Bone marrow (tissue), 2 donors: Measurements from ENCODE around the gene RGS17.

Source experiments
- DNase-seq, 2 donors: peaks; one replicate each; lab custom pipeline; 2025; lab: John Stamatoyannopoulos, UW

RGS17 gene

DNA sequence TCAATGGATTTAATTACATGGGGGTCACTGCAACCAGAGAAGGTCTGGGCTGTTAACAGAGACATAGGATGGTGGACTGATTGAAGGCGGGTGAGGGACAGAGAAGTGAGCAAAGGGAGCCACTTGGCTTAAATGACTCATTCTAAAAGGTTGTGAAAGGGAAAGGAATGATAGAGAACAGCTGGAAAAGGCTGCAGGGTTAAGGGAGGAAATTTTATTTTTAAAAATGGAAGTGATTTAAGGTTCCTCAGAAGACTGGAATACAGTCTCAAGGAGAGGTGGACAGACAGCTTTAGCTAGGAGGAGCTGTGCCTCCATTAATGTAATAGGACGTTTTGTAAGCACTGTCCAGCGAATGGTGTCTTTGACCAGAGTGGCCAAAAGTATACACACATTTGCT, 46.7 kb downstream of the RGS17 start:
- no peak for DNase-seq

DNA sequence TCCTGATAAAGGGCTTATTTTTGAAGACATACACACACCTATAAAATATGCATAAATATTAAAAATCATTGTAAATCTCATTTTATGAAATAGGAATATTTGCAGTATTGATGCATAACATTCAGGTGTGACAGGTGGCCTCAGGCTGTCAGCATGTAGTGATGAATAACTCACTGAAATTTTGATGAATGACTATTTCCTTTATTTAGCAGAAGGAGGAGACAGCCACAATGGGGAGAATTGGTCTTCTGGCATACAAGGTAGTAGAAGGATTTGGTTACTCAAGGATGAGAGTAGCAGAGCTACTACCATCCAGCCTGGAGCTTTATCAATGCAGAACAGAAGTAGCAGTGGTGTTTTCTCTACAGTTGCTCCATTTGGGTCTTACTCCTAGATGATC, 47.2 kb downstream of the RGS17 start:
- DNase-seq, result no peak

DNA sequence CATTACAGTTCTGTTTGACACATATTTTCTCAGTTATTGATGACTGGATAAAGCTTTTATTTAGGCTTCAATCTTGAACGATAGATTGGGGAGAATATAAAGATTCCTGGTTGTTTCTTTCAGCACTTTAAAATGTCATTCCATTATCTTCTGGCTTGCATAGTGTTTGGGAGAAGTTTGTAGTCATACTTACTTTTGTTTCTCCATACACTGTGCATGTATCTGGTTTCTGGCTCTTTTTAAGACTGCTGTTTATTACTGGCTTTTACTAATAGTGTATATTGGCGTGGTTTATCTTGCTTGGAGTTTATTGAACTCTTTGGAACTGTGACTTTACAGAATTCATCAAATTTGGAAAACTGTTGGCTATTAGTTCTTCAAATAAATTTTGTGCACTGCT, 49.2 kb downstream of the RGS17 start:
- DNase-seq, result no peak

DNA sequence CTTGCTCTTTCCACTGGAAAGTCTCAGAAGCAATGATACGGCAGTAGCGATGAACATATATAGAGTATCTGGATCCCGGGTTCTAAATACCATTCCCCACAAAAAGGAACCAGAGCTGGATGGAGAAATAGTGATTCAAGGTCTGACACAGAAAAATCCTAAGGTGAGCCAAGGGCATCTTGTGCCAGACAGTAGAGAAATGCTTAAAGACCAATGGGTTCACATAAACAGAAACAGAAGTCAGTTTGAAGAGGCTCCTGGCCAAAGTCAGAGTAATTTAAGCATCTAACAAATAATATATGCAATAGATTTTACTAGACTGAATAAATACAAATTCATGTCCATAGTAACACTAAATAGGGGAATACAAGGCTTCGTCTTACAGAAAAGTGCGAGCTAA, 54.7 kb downstream of the RGS17 start:
- no peak for DNase-seq

DNA sequence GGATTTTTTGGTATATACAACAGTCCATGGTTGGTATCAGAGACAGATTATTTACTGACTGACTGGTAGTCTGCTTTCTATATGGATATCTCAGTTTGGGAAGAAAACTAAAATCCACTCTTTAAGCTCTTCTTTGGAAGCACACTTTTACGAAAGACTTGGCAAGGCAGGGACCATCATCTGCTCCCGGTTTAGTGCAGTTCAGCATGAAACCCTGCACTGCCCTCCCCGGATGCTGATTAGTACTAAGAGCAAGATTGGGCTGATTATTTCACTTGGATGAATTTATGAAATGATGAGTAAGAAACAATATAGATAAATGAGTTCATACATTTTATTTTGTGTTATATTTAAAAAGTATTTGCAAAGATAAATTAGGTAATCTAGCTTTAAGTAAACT, 56.3 kb downstream of the RGS17 start:
- no peak for DNase-seq

DNA sequence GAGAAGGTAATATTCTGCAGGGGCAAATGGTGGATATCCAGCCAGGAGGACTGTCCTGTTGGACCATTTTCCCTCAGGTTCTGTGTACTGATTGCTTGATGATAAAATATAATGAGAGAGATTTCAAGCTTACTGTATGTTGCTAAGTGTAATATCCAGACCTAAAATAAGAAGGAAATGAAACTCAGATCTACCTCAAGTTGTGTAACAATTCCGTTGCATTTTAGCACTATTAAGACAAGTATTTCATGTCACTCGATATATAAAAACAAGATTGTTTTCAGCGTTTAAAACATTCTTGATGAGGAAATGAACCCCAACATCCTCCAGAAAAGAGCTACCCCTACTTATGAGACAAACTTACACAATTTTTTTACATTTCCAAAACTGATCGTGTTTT, 57.2 kb downstream of the RGS17 start:
- no peak for DNase-seq

DNA sequence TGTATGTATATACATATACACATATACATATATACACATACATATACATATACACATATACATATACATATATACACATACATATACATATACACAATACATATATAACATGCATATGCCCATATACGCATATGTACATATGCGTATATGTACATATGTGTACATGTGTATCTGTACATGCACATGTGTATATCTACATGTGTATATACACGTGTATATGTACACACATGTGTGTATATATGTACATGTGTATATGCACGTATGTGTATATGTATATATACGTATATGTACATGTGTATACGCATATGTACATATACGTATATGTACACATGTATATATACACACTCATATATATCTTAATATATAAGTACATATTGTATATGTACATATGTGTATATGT, 60.3 kb downstream of the RGS17 start:
- DNase-seq, result no peak

DNA sequence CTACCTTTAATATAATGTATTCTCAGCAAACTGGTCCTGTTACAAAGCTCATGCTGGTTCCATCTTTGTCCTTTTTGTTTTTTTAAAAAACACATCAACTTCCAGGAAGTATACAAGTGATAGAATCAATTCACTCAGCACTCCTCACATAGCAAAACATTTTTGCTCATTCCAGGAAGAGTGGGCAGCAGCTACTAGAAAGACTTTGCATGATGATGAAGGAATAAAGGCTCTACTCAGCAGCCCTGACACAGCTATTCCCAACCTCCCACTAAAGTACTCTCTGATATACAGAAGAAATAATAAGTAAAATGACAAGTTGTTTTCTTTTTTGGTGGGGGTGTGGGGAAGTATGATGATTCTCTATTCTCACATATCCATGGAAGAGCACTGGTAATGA, 61.2 kb downstream of the RGS17 start:
- DNase-seq, result no peak

DNA sequence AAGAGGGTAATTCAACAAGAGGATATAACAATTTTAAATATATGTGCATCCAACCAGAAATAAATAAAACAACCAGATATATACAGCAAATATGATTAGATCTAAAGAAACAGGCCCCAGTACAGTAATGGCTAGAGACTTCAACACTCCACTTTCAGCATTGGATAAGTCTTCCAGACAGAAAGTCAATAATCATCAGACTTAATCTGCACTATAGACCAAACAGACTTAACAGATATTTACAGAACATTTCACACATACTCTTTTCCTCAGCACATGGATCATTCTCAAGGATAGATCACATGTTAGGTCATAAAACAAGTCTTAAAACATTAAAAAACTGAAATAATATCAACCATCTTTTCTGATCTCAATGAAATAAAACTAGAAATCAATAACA, 65.9 kb downstream of the RGS17 start:
- no peak for DNase-seq

DNA sequence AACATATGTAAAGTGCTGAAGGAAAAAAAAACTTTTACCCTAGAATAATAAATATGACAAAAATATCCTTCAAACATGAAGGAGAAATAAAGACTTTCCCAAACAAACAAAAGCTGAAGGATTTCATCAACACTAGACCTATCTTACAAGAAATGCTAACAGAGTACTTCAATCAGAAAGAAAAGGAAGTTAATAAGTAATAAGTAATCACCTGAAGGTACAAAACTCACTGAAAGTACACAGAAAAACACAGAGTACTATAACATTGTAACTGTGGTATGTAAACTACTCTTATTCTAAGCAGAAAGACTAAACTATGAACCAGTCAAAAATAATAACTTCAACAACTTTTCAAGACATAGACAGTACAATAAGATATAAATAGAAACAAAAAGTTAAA, 67.1 kb downstream of the RGS17 start:
- DNase-seq, result no peak

DNA sequence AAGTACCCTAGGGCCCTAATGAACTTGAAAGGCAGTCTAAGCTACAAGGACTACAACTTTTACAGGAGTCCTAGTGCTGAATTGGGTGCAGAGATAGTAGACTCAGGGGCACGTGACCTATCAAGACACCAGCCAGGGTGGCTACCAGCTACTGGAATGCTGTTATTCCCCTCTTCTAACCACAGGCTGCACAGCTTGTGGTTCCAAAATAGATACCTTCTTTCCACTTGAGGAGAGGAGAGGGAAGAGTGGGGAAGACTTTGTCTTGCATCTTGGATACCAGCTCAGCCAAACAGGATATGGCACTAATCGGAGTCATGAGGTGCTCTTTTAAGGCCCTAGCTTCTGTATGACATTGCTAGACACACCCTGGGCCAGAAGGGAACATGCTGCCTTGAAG, 68.6 kb downstream of the RGS17 start:
- no peak for DNase-seq

DNA sequence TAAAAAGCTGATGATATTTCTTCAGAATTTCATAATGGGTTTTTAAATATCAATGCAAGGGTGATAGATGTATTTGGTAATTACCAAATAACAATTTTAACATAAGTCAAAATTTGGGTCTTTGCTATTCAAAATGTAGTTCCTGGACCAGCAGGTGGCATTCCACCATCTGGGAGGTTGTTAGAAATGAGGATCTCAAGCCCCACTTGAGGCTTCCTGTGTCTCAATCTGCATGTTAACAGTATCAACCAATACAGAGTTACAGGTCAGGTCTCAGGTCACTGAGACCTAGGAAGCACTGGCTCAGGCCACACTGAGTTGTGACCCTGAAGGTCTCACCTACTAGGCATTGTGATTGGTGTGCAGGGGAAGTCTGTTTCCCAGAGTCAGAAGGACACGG, 71.3 kb downstream of the RGS17 start:
- no peak for DNase-seq

DNA sequence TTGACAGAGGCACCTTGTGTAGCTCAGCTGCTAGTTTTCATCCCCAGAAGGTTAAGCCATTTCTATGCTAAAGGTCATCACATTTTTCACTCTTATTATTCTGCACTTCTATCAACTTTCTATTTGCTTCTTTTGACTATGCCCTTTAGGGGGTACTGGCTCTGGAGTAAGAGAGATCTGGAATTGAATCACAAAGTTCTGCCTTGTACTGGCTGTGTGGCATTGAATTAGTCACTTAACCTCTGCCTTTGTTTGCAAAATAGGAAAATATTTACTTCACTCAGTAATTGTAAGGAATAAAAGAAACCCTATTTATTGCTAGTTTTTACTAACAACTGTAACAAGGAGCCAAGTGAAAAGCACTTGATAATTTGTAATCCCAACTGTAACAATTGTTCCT, 71.8 kb downstream of the RGS17 start:
- no peak for DNase-seq

DNA sequence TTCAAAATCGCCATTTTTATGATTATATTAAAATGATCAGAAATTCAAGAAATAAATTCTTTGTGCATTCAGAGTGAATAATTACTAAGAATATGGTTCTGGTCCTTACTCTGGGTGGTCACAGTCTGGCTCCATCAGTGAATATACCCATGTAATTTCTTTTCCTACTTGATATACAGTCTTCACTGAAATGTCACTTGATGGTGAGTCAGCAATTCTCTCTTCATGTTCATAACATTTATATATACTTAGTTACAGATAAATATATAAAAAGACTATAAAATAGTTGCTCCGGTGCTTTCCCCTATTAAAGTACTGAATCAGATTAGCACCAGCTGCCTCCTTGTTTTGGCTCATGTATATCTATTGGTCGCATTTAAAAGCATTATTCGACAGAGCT, 72.2 kb downstream of the RGS17 start:
- no peak for DNase-seq

DNA sequence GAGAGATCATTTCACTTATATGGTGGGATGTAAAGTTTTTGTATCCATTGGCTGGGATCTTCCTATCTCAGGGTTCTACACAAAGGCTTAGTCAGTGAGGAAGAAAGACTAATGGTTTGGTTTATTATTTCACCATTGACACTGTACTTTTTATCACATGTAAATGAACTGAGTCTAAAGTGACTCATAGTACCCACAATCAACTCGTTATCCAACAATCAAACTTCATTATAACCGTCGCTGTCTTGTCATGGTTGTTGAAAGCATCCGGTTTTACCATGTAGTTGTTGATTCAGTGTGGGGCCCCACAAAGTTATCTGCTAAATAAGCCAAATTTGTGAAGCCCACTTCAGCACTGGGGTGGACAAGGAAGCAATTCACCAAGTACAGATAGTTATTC, 72.8 kb downstream of the RGS17 start:
- no peak for DNase-seq

DNA sequence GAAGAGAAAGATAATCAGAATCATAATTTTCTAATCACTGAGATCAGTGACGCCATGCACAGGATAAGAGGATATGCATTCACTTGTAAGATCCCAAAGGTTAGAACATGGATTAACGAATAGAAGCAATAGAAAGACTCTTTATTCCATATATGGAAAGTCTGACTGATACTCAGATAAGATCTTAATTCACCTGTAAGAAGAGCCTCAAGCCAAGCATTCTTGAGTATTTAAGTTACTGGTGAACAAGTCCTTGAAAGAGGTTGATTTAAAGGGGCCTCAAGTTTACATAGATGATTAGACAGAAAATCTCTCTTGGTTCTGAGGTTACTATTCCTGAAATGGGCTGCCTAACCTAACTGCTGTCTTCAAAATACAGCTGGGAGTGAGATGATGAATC, 74.8 kb downstream of the RGS17 start:
- DNase-seq, result no peak

DNA sequence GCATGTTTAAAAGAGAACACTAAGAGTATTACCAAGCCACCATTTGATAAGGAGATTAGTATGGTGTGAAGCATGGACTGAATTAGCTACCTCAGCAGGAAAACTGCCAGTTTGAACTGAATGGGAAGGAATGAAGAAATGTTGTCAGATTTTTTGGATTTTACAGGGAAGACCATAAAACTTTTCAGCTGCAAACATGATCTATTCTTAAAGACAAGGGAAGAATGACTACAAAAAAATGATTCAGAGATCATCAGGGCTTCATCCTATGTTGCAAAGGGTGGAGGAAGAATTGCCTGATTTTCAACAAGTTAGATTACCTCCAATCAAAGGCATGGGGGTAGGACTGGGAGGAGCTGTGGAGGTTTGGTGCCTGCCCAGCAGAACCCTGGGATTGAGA, 79.3 kb downstream of the RGS17 start:
- no peak for DNase-seq

DNA sequence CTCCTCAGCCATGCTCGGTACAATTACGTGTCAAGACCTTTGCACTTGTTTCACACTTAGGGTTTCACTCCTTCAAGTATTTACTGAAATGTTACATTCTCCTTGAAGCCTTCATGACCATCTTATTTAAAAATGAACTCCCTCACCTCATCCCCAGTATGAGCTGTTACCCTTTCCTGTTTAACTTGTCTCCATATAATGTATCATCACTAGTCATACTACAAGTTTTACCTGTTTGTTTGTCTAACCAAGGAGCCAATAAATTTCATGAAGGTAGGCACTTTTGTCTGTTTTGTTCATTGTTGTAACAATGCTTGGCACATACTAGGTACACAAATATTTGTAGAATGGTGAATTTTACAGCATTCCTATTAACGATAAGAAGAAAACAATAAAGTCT, 82.5 kb downstream of the RGS17 start:
- DNase-seq, result no peak

DNA sequence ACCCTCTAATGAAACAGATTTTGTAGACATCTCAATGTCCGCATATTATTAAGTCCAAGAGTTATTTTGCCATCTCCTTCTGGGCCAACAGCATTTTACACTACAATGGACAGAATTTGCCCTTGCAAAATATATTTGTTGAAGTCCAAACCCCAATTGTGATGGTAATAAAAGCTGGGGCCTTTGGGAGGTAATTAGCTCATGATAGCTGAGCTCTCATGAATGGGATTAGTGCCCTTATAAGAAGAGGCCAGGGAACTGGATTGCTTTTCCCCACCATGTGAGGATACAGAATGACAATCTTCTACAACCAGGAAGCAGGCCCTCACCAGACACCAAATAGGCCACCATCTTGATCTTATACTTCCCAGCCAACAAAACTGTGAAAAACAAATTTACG, 83.7 kb downstream of the RGS17 start:
- no peak for DNase-seq

DNA sequence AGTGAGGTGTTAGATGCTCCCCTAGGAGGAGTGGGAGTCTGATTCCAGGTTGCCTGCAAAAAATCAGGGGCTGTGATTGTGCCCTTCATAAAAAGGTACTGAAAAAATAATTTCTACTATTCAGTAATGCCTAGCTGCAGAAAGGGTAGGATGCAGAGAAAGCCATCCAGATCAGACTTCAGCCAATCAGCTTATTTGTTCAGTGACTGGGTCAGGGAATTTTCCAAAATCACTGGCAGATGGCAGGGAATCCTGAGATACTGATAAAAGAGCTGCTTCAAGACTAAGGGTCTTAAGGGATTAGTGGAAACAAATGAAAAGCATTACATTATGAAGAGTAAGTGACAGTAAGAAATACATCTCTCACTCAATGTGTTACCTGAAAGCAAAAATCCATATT, 85.8 kb downstream of the RGS17 start:
- DNase-seq, result no peak

DNA sequence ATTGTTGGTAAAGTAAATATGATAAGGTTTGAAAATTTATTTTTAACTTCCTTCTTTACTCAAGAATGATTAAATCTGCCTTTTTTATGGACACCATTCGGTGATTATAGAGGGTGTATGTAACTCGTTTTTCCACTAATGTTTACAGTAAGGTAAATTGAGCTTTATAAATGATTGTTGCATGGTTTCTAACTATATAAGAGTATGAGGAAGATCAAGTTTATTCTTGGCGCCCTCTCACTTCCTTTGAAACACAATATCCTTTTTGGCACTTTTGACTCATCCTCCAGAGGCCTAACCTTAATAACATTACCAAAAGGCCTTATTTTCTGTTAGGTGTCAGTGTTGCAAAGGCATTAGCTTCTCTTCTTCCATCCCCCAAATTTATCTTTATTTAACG, 86.8 kb downstream of the RGS17 start:
- no peak for DNase-seq

DNA sequence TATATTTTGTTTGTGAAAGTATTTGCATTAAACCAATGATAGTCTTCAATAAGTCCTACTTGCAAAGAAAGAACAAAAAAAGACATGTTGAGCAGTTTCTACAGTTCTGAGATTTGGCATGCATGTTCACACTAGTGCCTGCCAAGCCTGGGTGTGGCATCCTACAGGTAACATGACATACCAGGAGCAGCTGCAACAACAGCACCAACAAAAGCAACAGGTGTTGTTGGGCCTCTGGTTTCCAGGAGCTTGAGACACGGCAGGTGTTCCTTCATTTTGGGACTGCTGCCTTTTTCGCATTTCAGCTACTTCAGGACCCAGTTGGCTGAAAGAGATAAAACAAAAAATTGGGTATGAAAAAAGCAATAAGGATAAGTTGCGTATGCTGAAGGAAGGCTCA, 87.4 kb downstream of the RGS17 start:
- DNase-seq, result no peak

DNA sequence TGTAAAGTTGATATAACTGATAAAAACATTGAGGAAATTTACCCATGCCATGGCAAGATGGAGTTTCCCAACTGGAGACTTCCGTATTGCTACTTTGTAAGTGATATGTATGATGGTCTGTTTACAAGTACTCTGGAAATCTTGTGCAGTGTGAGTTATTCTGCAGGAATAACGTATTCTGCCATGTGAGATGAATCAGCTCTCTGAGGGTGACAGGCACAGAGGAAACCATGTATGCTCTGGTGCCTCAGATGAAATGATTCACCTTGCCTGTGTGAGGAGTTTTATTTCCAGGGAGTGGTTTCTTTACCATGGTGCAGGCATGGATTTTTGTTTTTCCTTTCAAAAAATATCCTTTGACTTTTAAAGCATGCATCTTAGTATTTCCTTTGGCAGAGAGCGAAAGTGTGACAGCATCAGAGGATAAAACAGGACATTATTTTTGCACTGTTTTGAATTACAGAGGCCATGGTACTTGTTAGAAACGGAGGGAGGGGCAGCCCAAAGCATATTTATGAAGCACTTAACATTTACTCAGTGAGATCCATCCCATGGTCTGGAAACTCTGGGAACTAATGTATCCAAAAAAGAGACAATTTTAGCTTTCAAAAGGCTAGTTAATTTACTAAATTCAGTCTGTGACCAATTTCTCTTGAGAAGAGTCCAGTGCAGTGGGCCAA, 92.6 kb downstream of the RGS17 start:
- DNase-seq, result no peak

DNA sequence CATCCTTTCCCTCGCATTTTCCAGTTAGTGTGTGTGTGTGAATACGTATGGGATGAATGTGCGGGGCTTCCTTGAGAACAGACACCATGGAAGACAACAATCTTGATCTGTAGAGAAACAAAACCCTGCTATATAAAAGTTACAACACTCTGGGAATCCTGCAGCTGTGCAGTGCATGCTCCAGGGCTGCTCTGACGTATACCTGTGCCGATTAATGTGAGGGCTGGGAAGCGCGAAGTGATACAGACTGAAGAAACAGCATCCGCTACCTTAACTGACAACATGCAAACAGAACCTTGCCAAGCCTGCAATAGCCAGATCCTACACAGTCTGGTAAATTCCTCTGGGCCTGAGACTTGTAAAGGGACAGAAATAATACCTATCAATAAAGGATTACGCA, 96.9 kb downstream of the RGS17 start:
- DNase-seq, result no peak
